ENCODE measurements around the gene VAPB.

GRCh38 chr20:58339741-58340140 is 49.3 kb upstream of the VAPB start:
- TF ChIP-seq EZH2phosphoT487 (IDR thresholded peaks at IDR 0.05; ENCODE audit: insufficient read depth, low read depth) (no peak), EZH2 (IDR thresholded peaks at IDR 0.05; ENCODE audit: insufficient read depth, poor library complexity, severe bottlenecking) (no peak)

Data from GM23248 (cell line).